OCI-LY7 (cell line): Measurements from ENCODE around the gene PARVB.

Experiments
- CTCF ChIP-seq: fragments of 200-600 bp; sonication (generic); conservative IDR thresholded peaks from 2 replicates; pipeline ENCODE4 v1.5.1; 2014; ENCODE audit warnings: mild to moderate bottlenecking, antibody characterized with exemption, low read length, moderate library complexity, mixed read lengths
- EZH2phosphoT487 ChIP-seq: fragments of 200-600 bp; sonication (generic); IDR thresholded peaks from 2 replicates; pipeline ENCODE4 v1.6.1; 2018; ENCODE audit warnings: low read depth, borderline replicate concordance, mild to moderate bottlenecking, mixed run types, antibody characterized with exemption, low read length, moderate library complexity, mixed read lengths

- TF ChIP-seq CTCF (no peak), EZH2phosphoT487 (no peak)
Observed at GRCh38 chr22:44203203-44203602, 179.1 kb downstream of the PARVB start.
